ENCODE results near the gene STK32B. TPM values are rescaled to one million over a fixed set of nuclear protein-coding genes. Genes with fewer than 3 reads are reported as not detected.

Gene STK32B
- total and polyA plus RNA-seq, 2 experiments from 2014 or later: 0.71 to 2.3 TPM

DNA sequence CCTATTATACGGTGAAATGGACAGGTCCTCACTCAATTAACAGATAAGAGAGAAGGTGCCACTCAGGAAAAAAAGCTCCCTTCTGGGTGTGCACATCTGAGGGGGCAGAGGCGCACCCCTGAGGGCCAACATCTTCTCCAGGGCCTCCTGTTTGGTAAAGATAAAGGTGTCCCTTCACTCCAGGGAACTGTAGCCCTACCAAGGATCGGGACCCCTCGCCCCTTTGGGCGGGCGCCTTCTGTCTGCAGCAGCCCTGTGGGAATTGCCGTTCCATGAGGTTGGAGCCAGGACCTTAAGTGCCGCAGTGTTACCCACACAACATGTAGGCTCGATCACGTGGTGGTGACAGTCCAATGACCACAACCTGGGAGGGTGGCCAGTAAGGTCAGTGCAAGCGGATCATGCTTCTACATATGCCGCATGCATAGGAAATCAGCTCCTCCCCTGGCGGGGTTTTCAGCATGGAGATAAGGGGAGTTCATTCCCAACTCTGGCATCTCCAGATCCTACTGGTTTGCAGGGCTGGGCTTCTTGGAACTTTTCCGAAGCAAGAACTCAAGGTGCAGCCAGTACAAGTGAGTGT, 403.8 kb downstream of the STK32B start:
- no peak overlapping the region for H3K4me2 ChIP-seq
- H3K36me3 ChIP-seq (ENCODE audit: insufficient read depth): no peaks in the 10 kb centered on the region
- H3K9me2 ChIP-seq (ENCODE audit: insufficient read depth): no peaks in the 10 kb centered on the region
- H4K20me1 ChIP-seq (replicated peaks; ENCODE audit: insufficient read depth): no peaks in the 10 kb centered on the region
- Mint-ChIP-seq H3K36me3 (ENCODE audit: low read depth) (no peaks in the 10 kb centered on the region), H3K27me3 (ENCODE audit: insufficient read depth, low read depth, poor library complexity) (peaks cover 14% of the 10 kb centered on the region), H3K4me1 (no peaks in the 10 kb centered on the region), H3K27ac (no peak overlapping the region), H3K4me3 (no peak overlapping the region), H3K9me3 (no peaks in the 10 kb centered on the region)
- TF ChIP-seq JUNB (IDR thresholded peaks at IDR 0.05; ENCODE audit: unreplicated experiment) (no peak), NANOG (IDR thresholded peaks at IDR 0.05; ENCODE audit: borderline replicate concordance) (no peak), ZNF331 (CRISPR knock-in tag; IDR thresholded peaks at IDR 0.05; ENCODE audit: low read depth) (no peak), EZH2phosphoT487 (IDR thresholded peaks at IDR 0.05; ENCODE audit: unreplicated experiment) (no peak)
- H2AFZ ChIP-seq: no peak overlapping the region
- no peak overlapping the region for H3K4me3 ChIP-seq
- no peaks in the 10 kb centered on the region for H3F3A ChIP-seq (replicated peaks; ENCODE audit: low read depth)
- no peaks in the 10 kb centered on the region for H3K27me3 ChIP-seq (ENCODE audit: insufficient read depth)
- H3K4me1 ChIP-seq (ENCODE audit: insufficient read depth): no peaks in the 10 kb centered on the region
- DNase-seq (ENCODE audit: low spot score) (no peak), ATAC-seq (no peak)
- H3K27ac ChIP-seq (ENCODE audit: low read depth): no peak overlapping the region
- no peaks in the 10 kb centered on the region for H3K79me2 ChIP-seq (replicated peaks; ENCODE audit: insufficient read depth)

DNA sequence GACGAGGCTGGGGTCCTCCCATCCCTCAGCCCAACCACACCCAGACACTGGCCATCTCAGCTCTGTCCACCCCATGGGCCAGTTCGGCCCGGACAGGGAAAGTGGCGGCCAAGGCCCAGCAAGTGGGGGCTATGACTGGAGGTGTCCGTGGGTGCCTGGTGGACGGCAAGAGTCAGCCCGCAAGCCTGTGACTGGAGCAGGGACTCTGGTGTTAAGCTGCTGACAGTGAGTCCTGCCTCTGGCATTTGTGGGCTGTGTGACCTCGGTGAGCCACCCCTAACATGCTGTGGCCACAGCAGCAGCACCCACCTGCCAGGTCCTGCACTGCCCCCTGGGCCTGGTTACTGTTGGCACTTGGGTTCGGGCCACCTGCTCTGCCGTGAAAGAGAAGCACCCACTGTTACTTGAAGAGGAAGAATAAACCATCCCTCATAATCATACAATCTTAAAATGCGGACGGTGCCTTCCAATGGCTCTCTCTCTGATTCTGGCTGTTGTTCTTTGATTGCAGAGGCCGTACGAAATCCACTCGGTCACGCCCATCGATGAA, 405.1 kb downstream of the STK32B start:
- Mint-ChIP-seq H3K4me1 (peaks cover 10% of the 10 kb centered on the region; the same call in 2 of the 3 replicates), H3K9me3 (no peaks in the 10 kb centered on the region), H3K27me3 (ENCODE audit: insufficient read depth, low read depth, poor library complexity) (peaks cover 16% of the 10 kb centered on the region), H3K36me3 (ENCODE audit: low read depth) (no peaks in the 10 kb centered on the region), H3K27ac (no peak overlapping the region), H3K4me3 (no peak overlapping the region)
- no peak for ATAC-seq
- no peak overlapping the region for H2AFZ ChIP-seq
- H3K27ac ChIP-seq (ENCODE audit: low read depth): no peak overlapping the region
- no peaks in the 10 kb centered on the region for H3F3A ChIP-seq (replicated peaks; ENCODE audit: low read depth)
- no peaks in the 10 kb centered on the region for H3K9me2 ChIP-seq (ENCODE audit: insufficient read depth)
- H3K36me3 ChIP-seq (ENCODE audit: insufficient read depth): no peaks in the 10 kb centered on the region
- no peaks in the 10 kb centered on the region for H3K4me1 ChIP-seq (ENCODE audit: insufficient read depth)
- H3K4me2 ChIP-seq: no peak overlapping the region
- H3K27me3 ChIP-seq (ENCODE audit: insufficient read depth): no peaks in the 10 kb centered on the region
- no peak overlapping the region for H3K4me3 ChIP-seq
- no peaks in the 10 kb centered on the region for H3K79me2 ChIP-seq (replicated peaks; ENCODE audit: insufficient read depth)
- DNase-seq (ENCODE audit: low spot score): no peak
- H4K20me1 ChIP-seq (replicated peaks; ENCODE audit: insufficient read depth): no peaks in the 10 kb centered on the region
- TF ChIP-seq POLR2AphosphoS5 (IDR thresholded peaks at IDR 0.05; ENCODE audit: low read depth) (no peak), CREB1 (CRISPR knock-in tag; IDR thresholded peaks at IDR 0.05; ENCODE audit: low read depth) (no peak), EZH2phosphoT487 (IDR thresholded peaks at IDR 0.05; ENCODE audit: unreplicated experiment) (no peak), STAT1 (IDR thresholded peaks at IDR 0.05; ENCODE audit: unreplicated experiment) (no peak), NANOG (IDR thresholded peaks at IDR 0.05; ENCODE audit: borderline replicate concordance) (no peak), ZNF114 (CRISPR knock-in tag; IDR thresholded peaks at IDR 0.05) (no peak)
- TF ChIP-seq, protein P1, sequence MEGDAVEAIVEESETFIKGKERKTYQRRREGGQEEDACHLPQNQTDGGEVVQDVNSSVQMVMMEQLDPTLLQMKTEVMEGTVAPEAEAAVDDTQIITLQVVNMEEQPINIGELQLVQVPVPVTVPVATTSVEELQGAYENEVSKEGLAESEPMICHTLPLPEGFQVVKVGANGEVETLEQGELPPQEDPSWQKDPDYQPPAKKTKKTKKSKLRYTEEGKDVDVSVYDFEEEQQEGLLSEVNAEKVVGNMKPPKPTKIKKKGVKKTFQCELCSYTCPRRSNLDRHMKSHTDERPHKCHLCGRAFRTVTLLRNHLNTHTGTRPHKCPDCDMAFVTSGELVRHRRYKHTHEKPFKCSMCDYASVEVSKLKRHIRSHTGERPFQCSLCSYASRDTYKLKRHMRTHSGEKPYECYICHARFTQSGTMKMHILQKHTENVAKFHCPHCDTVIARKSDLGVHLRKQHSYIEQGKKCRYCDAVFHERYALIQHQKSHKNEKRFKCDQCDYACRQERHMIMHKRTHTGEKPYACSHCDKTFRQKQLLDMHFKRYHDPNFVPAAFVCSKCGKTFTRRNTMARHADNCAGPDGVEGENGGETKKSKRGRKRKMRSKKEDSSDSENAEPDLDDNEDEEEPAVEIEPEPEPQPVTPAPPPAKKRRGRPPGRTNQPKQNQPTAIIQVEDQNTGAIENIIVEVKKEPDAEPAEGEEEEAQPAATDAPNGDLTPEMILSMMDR (conservative IDR thresholded peaks at IDR 0.05; ENCODE audit: low read depth in 2 of 2): no peak
- TF ChIP-seq, protein P2, sequence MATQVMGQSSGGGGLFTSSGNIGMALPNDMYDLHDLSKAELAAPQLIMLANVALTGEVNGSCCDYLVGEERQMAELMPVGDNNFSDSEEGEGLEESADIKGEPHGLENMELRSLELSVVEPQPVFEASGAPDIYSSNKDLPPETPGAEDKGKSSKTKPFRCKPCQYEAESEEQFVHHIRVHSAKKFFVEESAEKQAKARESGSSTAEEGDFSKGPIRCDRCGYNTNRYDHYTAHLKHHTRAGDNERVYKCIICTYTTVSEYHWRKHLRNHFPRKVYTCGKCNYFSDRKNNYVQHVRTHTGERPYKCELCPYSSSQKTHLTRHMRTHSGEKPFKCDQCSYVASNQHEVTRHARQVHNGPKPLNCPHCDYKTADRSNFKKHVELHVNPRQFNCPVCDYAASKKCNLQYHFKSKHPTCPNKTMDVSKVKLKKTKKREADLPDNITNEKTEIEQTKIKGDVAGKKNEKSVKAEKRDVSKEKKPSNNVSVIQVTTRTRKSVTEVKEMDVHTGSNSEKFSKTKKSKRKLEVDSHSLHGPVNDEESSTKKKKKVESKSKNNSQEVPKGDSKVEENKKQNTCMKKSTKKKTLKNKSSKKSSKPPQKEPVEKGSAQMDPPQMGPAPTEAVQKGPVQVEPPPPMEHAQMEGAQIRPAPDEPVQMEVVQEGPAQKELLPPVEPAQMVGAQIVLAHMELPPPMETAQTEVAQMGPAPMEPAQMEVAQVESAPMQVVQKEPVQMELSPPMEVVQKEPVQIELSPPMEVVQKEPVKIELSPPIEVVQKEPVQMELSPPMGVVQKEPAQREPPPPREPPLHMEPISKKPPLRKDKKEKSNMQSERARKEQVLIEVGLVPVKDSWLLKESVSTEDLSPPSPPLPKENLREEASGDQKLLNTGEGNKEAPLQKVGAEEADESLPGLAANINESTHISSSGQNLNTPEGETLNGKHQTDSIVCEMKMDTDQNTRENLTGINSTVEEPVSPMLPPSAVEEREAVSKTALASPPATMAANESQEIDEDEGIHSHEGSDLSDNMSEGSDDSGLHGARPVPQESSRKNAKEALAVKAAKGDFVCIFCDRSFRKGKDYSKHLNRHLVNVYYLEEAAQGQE (IDR thresholded peaks at IDR 0.05; ENCODE audit: unreplicated experiment): no peak
- TF ChIP-seq, protein P3, sequence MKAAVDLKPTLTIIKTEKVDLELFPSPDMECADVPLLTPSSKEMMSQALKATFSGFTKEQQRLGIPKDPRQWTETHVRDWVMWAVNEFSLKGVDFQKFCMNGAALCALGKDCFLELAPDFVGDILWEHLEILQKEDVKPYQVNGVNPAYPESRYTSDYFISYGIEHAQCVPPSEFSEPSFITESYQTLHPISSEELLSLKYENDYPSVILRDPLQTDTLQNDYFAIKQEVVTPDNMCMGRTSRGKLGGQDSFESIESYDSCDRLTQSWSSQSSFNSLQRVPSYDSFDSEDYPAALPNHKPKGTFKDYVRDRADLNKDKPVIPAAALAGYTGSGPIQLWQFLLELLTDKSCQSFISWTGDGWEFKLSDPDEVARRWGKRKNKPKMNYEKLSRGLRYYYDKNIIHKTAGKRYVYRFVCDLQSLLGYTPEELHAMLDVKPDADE (IDR thresholded peaks at IDR 0.05): no peak
